HG02840 (cell line): ENCODE results near the gene DLD.

Experiments used
- ATAC-seq: cut with Tn5 transposase; IDR thresholded peaks from one replicate; pipeline ENCODE4 v1.9.1; 2021; ENCODE audit warnings: mild to moderate bottlenecking, moderate library complexity, moderate number of reproducible peaks; ENCODE audit not compliant: unreplicated experiment, low FRiP score

The DLD gene

GRCh38 chr7:107961405-107961804, 70.4 kb downstream of the DLD start:
- ATAC-seq = no peak

GRCh38 chr7:107962817-107963216, 71.8 kb downstream of the DLD start:
- no peak for ATAC-seq

DNA sequence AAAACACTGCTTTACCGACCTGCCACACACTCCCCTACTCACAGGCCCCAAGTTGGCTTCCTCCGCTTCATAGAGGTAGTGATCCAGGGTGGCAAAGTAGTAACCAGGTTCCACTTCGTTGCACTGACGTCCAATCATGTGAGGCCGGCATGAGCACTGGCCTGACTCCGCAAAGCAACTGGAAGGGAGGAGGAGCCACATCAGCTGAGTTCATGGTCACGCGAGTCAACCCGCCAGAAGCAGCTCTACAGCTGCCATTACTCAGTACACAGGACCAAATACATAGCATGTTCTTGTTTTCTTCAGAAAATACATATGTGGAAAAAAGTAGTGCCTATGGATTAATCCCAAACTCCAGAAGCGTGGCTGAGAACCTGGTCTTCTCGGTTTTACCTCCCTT, 73.5 kb downstream of the DLD start:
- no peak for ATAC-seq

- ATAC-seq = no peak
Observed at GRCh38 chr7:107966711-107967110, 75.7 kb downstream of the DLD start.

DNA sequence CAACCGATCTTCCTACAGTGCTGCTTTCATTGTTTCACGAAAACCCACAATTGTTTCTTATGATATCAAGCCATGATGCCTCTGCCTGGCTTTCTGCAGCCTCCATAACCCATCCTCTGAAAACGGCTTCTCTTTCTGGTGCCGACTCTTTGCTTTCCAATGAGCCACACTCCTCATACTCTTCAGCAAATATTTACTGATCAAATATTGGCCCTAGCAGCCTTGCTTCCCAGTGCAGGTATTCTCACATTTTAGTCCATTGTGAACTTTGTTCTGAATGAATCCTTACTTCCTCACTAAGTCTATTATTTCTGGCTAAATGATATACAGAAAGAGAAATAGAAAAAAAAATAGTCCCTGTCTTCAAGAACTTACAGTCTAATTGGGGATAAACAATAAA, 76.4 kb downstream of the DLD start:
- ATAC-seq = no peak

DNA sequence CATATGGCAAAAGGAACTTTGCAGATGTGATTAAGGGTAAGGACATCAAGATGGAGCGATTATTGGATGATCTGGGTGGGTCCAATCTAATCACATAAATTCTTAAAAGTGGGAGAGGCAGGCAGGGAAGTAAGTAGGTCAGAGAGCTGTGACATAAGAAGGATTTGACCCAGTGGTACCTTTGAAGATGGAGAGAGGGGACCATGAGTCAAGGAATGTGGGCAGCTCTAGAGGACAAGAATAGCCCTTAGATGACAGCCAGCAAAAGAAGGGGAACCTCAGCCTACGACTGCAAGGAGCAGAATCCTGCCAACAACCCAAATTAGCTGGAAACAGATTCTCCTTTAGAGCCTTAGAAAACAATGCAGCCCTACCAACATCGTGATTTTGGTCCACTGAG, 77.5 kb downstream of the DLD start:
- no peak for ATAC-seq

- no peak for ATAC-seq
Observed at GRCh38 chr7:107969856-107970255, 78.9 kb downstream of the DLD start.
